ENCODE measurements around the gene CNST. TPM values are rescaled to one million over a fixed set of nuclear protein-coding genes. Genes with fewer than 3 reads are reported as not detected.
"Not testable (repeated sequence)": the region's sequence is repeated elsewhere in the genome, so short reads cannot be mapped to it uniquely, and the experiment has no call there.

CNST gene
- total RNA-seq, 2 experiments from 2014 or later, result 23.6 to 24.2 TPM

DNA sequence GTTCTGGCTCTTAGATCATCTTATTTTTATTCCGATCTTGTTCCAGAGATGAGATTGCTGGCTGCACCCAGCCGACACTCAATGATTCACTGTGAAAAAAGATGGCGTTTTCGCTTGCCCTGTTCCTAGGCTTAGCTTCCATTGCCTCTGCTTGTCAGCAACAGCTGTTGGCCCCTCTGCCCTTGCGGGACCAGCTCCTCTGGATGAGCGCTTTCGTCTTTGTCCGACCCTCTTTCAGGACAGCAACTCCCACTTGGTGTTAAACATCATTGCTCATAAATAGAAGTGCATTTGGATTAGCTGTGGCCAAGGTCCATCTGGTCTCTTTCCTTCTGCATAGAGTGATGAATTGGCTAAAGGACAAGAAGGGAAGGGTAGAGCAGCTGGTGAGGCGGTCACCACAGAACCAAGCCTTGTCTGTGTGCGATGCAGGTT lies 114.5 kb downstream of the CNST start:
- DNase-seq, result no peak
- Mint-ChIP-seq H3K27me3 (no peaks in the 10 kb centered on the region), H3K4me3 (no peak overlapping the region), H3K4me1 (no peaks in the 10 kb centered on the region), H3K27ac (no peak overlapping the region), H3K9me3 (ENCODE audit: low read depth) (no peaks in the 10 kb centered on the region), H3K36me3 (ENCODE audit: low read depth) (no peaks in the 10 kb centered on the region)
- ChIA-PET CTCF (interaction anchor here (1.7 kb wide), 1 partner anchor 8 kb away, joined by 8 read pairs; no protein-coding TSS in a partner anchor), POLR2A (no interaction called here)
- no peak for ATAC-seq
- intact Hi-C loops (cut with DNase I, micrococcal nuclease), result no loop called here

- Mint-ChIP-seq H3K9me3 (ENCODE audit: low read depth) (no peaks in the 10 kb centered on the region), H3K4me3 (no peak overlapping the region), H3K27ac (no peak overlapping the region), H3K4me1 (no peaks in the 10 kb centered on the region), H3K27me3 (no peaks in the 10 kb centered on the region), H3K36me3 (ENCODE audit: low read depth) (no peaks in the 10 kb centered on the region)
- POLR2A ChIA-PET, result no interaction called here
- no peak for ATAC-seq
- CTCF ChIA-PET, result interaction anchor here (0.7 to 1.3 kb wide), 2 partner anchors 33 to 72 kb away, joined by 3 to 4 read pairs; no protein-coding TSS in a partner anchor
- DNase-seq, result no peak
- intact Hi-C loops (cut with DNase I, micrococcal nuclease), result no loop called here
These were observed 115.9 kb downstream of the CNST start for GRCh38 chr1:246681900-246682895.

GRCh38 chr1:246683521-246683920 lies 117.3 kb downstream of the CNST start:
- Mint-ChIP-seq H3K36me3 (ENCODE audit: low read depth) (no peaks in the 10 kb centered on the region), H3K27ac (no peak overlapping the region), H3K4me3 (no peak overlapping the region), H3K9me3 (ENCODE audit: low read depth) (no peaks in the 10 kb centered on the region), H3K27me3 (no peaks in the 10 kb centered on the region), H3K4me1 (no peaks in the 10 kb centered on the region)
- no peak for ATAC-seq
- no peak for DNase-seq
- POLR2A ChIA-PET, result no interaction called here
- CTCF ChIA-PET, result interaction anchor here (1.1 kb wide), 1 partner anchor 29 kb away, joined by 3 read pairs; no protein-coding TSS in a partner anchor
- intact Hi-C loops (cut with DNase I, micrococcal nuclease), result no loop called here

DNA sequence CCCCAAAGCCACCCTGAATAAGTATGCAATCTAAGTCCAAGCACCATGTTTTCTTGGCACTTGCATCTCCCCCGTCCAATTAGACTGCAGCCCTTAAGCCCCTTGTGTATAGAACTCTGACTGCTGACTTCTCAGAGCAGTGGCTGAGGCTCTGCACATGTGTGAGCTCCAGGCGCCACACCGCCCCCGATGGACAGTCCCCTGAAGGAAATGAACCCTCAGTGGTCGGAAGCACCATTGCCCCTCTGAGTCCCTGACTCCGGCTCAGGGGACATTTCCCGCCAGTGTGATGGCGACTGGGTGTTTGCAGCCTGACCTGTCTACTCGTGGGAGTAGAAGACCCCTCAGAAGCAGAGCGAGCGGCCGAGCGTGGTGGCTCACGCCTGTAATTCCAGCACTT lies 120.7 kb downstream of the CNST start:
- H3K9me3 Mint-ChIP-seq (ENCODE audit: low read depth), result no peaks in the 10 kb centered on the region
- ATAC-seq (no peak), DNase-seq (no peak)
- H3K36me3 Mint-ChIP-seq (ENCODE audit: low read depth), result no peaks in the 10 kb centered on the region
- no peaks in the 10 kb centered on the region for H3K27me3 Mint-ChIP-seq
- POLR2A ChIA-PET, result no interaction called here
- CTCF ChIA-PET, result no interaction called here
- no peaks in the 10 kb centered on the region for H3K4me1 Mint-ChIP-seq
- H3K4me3 Mint-ChIP-seq, result no peak overlapping the region
- intact Hi-C loops (cut with DNase I, micrococcal nuclease), result no loop called here
- no peak overlapping the region for H3K27ac Mint-ChIP-seq

DNA sequence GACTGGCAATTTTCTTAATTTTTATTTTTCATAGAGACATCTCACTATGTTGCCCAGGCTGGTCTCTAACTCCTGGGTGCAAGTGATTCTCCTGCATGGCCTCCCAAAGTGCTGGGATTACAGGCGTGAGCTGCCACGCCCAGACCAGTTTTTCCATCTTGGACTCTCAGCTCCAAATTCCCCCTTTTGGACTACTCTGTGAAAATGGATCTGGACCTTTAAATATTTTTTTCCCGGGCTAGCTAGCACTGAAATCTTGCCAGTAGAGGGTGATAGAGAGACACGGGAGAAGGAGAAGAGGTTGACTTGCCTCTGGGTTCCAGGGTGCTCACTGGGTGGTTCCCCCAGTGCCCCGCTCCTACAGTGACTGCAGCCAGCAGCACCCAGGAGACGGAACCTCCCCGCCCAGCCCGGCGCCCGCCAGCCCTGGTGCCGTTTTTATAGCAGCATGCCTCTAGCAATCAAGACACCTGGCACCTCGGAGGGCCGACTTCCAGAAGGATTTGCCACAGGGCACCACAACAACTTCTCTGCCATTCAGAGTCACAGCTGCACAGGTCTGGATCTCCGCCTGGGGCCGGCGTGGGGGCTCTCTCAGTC lies 123.3 kb downstream of the CNST start:
- intact Hi-C loops (cut with DNase I, micrococcal nuclease), result loop anchor here in 1 of 2 experiments (1.0 to 2.0 kb wide), 3 partner anchors 10 to 281 kb away; no protein-coding TSS in a partner anchor
- H3K27me3 Mint-ChIP-seq, result no peaks in the 10 kb centered on the region
- H3K9me3 Mint-ChIP-seq (ENCODE audit: low read depth), result peaks cover under 1% of the 10 kb centered on the region
- no peaks in the 10 kb centered on the region for H3K4me1 Mint-ChIP-seq
- no peaks in the 10 kb centered on the region for H3K36me3 Mint-ChIP-seq (ENCODE audit: low read depth)
- H3K27ac Mint-ChIP-seq, result no peak overlapping the region
- ChIA-PET POLR2A (no interaction called here), CTCF (interaction anchor here (0.7 to 1.7 kb wide), 13 partner anchors 9 to 282 kb away, joined by 3 to 8 read pairs (median 4); no protein-coding TSS in a partner anchor)
- no peak overlapping the region for H3K4me3 Mint-ChIP-seq
- DNase-seq (peak; percentile 70), ATAC-seq (peak; percentile 99)

GRCh38 chr1:246690100-246690499 lies 123.8 kb downstream of the CNST start:
- H3K27me3 Mint-ChIP-seq, result no peaks in the 10 kb centered on the region
- no peak overlapping the region for H3K27ac Mint-ChIP-seq
- DNase-seq, result no peak
- H3K36me3 Mint-ChIP-seq (ENCODE audit: low read depth), result no peaks in the 10 kb centered on the region
- H3K4me1 Mint-ChIP-seq, result no peaks in the 10 kb centered on the region
- ChIA-PET CTCF (interaction anchor here (0.9 to 1.5 kb wide), 6 partner anchors 10 to 281 kb away, joined by 3 to 6 read pairs (median 6); no protein-coding TSS in a partner anchor), POLR2A (no interaction called here)
- no peak for ATAC-seq
- intact Hi-C loops (cut with DNase I, micrococcal nuclease), result no loop called here
- no peak overlapping the region for H3K4me3 Mint-ChIP-seq
- peaks cover 2% of the 10 kb centered on the region for H3K9me3 Mint-ChIP-seq (ENCODE audit: low read depth)

DNA sequence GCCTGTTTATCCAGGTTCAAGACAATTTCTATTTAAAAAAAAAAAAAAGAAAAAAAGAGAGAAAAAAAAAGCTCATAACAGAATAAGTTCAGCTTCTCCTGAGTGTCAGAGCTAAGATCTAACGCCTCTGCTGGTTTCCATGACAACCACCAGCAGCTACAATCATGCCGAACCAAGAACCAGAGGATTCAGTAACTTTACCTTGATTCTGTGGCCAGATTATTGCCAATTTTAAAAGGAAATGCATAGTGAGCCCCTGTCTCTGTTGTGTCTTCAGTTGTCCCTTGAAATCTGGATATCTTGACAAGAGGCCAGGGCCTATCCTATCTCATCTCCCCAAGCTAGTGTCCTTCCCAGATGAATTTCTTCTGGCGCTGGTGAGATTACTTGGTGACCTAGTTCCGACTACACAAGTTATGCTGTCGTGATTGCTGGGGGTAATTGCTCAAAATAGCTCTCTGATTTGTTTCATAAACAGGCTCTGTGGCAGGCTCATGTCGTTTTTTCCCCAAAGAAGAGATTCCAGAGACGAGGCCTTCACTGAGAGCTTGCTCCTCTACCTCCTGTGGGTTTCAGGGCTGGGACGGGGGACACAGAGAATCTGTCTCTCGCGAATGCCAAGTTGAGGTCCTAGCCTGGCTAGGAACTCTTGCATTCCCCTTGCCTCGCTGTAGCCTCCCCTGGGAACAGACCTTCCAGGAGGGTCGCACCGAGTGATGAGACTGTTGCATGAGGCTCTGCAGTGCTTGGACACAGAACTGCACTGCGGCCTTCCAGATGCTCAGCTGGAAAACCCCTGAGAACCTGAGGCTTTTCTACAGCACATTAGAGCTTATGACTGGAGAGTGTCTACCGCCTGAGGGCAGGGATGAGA lies 125.6 kb downstream of the CNST start:
- ChIA-PET CTCF (interaction anchor here (0.8 to 1.2 kb wide), 2 partner anchors 13 to 84 kb away, joined by 3 to 4 read pairs; no protein-coding TSS in a partner anchor), POLR2A (no interaction called here)
- Mint-ChIP-seq H3K27ac (no peak overlapping the region), H3K36me3 (ENCODE audit: low read depth) (no peaks in the 10 kb centered on the region), H3K27me3 (no peaks in the 10 kb centered on the region), H3K4me3 (no peak overlapping the region), H3K4me1 (no peaks in the 10 kb centered on the region), H3K9me3 (ENCODE audit: low read depth) (peaks cover 2% of the 10 kb centered on the region)
- intact Hi-C loops (cut with DNase I, micrococcal nuclease), result no loop called here
- DNase-seq (no peak), ATAC-seq (no peak)

DNA sequence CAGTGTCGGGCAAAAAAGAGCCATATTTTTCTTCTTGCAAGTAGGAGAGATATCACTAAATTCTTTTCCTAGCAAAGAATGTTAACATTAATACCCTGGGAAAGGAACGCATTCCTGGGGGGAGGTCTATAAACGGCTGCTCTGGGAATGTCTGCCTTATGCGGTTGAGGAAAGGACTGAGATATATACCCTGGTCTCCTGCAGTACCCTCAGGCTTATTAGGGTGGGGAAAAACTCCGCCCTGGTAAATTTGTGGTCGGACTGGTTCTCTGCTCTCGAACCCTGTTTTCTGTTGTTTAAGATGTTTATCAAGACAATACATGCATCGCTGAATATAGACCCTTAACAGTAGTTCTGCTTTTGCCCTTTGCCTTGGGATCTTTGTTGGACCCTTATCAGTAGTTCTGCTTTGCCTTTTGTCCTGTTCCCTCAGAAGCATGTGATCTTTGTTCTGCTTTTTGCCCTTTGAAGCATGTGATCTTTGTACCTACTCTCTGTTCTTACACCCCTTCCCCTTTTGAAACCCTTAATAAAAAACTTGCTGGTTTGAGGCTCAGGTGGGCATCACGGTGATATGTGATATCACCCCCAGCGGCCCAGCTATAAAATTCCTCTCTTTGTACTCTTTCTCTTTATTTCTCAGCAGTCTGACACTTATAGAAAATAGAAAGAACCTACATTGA lies 128.1 kb downstream of the CNST start:
- H3K4me3 Mint-ChIP-seq, POLR2A ChIA-PET: not testable (repeated sequence)

GRCh38 chr1:246695136-246695535 lies 128.9 kb downstream of the CNST start:
- H3K9me3 Mint-ChIP-seq (ENCODE audit: low read depth), result peaks cover 2% of the 10 kb centered on the region
- H3K4me1 Mint-ChIP-seq, result peaks cover 5% of the 10 kb centered on the region
- POLR2A ChIA-PET, result no interaction called here
- DNase-seq (no peak), ATAC-seq (no peak)
- no peak overlapping the region for H3K4me3 Mint-ChIP-seq
- no peak overlapping the region for H3K27ac Mint-ChIP-seq
- H3K27me3 Mint-ChIP-seq, result no peaks in the 10 kb centered on the region
- H3K36me3 Mint-ChIP-seq (ENCODE audit: low read depth), result no peaks in the 10 kb centered on the region
- CTCF ChIA-PET, result interaction anchor here (1.4 kb wide), 1 partner anchor 17 kb away, joined by 3 read pairs; no protein-coding TSS in a partner anchor
- intact Hi-C loops (cut with DNase I, micrococcal nuclease), result loop anchor here (5.0 kb wide), 2 partner anchors 57 to 683 kb away; no protein-coding TSS in a partner anchor

More for the DNA sequence above, 128.1 kb downstream of the CNST start:
- H3K27ac Mint-ChIP-seq; H3K36me3 Mint-ChIP-seq (ENCODE audit: low read depth); H3K4me1 Mint-ChIP-seq; CTCF ChIA-PET; ATAC-seq; intact Hi-C loops (cut with DNase I, micrococcal nuclease); H3K9me3 Mint-ChIP-seq (ENCODE audit: low read depth); H3K27me3 Mint-ChIP-seq; DNase-seq: not testable (repeated sequence)

DNA sequence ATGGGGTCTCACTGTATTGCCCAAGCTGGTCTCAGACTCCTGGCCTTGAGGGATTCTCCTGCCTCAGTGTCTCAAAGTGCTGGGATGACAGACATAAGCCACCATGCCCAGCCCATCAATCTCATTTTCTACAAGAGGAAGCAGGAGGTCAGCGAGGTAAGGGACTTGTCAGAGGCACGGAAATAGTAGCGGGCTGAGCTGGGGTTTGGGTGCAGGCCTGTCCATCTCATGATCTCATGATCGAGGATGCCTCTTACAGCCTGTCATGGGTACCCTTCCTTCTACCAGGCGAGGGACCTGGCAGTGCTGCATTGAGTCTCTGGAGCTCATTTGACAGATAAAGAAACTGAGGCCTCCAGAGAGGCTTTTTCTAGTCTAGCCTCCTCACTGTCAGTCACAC lies 129.4 kb downstream of the CNST start:
- ChIA-PET CTCF (interaction anchor here (1.1 to 1.4 kb wide), 2 partner anchors 11 to 16 kb away, joined by 3 read pairs; no protein-coding TSS in a partner anchor), POLR2A (no interaction called here)
- no peaks in the 10 kb centered on the region for H3K36me3 Mint-ChIP-seq (ENCODE audit: low read depth)
- peaks cover 5% of the 10 kb centered on the region for H3K4me1 Mint-ChIP-seq
- no peak for DNase-seq
- intact Hi-C loops (cut with DNase I, micrococcal nuclease), result loop anchor here (5.0 kb wide), 2 partner anchors 57 to 683 kb away; no protein-coding TSS in a partner anchor
- peaks cover 2% of the 10 kb centered on the region for H3K9me3 Mint-ChIP-seq (ENCODE audit: low read depth)
- no peaks in the 10 kb centered on the region for H3K27me3 Mint-ChIP-seq
- H3K4me3 Mint-ChIP-seq, result no peak overlapping the region
- no peak for ATAC-seq
- H3K27ac Mint-ChIP-seq, result no peak overlapping the region

Measured in activated CD4-positive, alpha-beta T cell treated with anti-CD3 and anti-CD28 coated beads for 36 hours (primary cell).